ENCODE data around the gene RABAC1.

- TF ChIP-seq SIN3A (IDR thresholded peaks at IDR 0.05; ENCODE audit: low read depth): no peak
- no peak for TF ChIP-seq SP1 (IDR thresholded peaks at IDR 0.05; ENCODE audit: low read depth)
- no peak for TF ChIP-seq REST (IDR thresholded peaks at IDR 0.05; ENCODE audit: low read depth)
These were observed 30.9 kb downstream of the RABAC1 start, which contains the start of gene ERFL for GRCh38 chr19:41928221-41928683.

Measured in HCT116 (cell line).